OCI-LY1 (cell line): Measurements from ENCODE around the gene PEAR1.

ENCODE experiments used
- H2AFZ ChIP-seq: fragments of 200-600 bp; sonication (generic), shearing (Covaris generic); 2 replicates; pipeline ENCODE4 v1.6.0; 2014; ENCODE audit warnings: antibody characterized with exemption, mild to moderate bottlenecking, low read length
- H3F3A ChIP-seq: fragments of 200-600 bp; sonication (generic), shearing (Covaris generic); 2 replicates; pipeline ENCODE4 v1.6.0; 2014; ENCODE audit warnings: mild to moderate bottlenecking, antibody characterized with exemption, low read length, moderate library complexity; ENCODE audit not compliant: insufficient read depth
- H3K27ac ChIP-seq: fragments of 200-600 bp; sonication (generic); 2 replicates; pipeline ENCODE4 v1.5.1; 2014; ENCODE audit warnings: low read length, mixed run types, mild to moderate bottlenecking, low read depth; ENCODE audit not compliant: poor library complexity, severe bottlenecking
- H3K27me3 ChIP-seq: fragments of 200-600 bp; sonication (generic); 2 replicates; pipeline ENCODE4 v1.6.0; 2014; ENCODE audit warnings: antibody characterized with exemption, mild to moderate bottlenecking, low read length, moderate library complexity; ENCODE audit not compliant: insufficient read depth
- H3K36me3 ChIP-seq: fragments of 200-600 bp; sonication (generic); 2 replicates; pipeline ENCODE4 v1.6.1; 2014; ENCODE audit warnings: mild to moderate bottlenecking, antibody characterized with exemption, low read length, moderate library complexity, mixed read lengths; ENCODE audit not compliant: insufficient read depth
- H3K4me1 ChIP-seq: fragments of 200-600 bp; sonication (generic); 2 replicates; pipeline ENCODE4 v1.5.1; 2014; ENCODE audit warnings: mild to moderate bottlenecking, low read length, moderate library complexity; ENCODE audit not compliant: insufficient read depth, severe bottlenecking
- H3K4me2 ChIP-seq: fragments of 200-600 bp; sonication (generic), shearing (Covaris generic); 2 replicates; pipeline ENCODE4 v1.6.1; 2014; ENCODE audit warnings: low read length
- H3K4me3 ChIP-seq: fragments of 200-600 bp; sonication (generic); 2 replicates; pipeline ENCODE4 v1.5.1; 2014; ENCODE audit warnings: low read length, low read depth, mild to moderate bottlenecking, mixed read lengths; ENCODE audit not compliant: poor library complexity, severe bottlenecking
- H3K79me2 ChIP-seq: fragments of 200-600 bp; shearing (Covaris generic); 2 replicates; pipeline ENCODE4 v1.6.1; 2016; ENCODE audit warnings: mixed run types, low read length, mixed read lengths; ENCODE audit not compliant: insufficient read depth
- H3K9ac ChIP-seq: fragments of 200-600 bp; sonication (generic), shearing (Covaris generic); 2 replicates; pipeline ENCODE4 v1.6.1; 2014; ENCODE audit warnings: mild to moderate bottlenecking, low read length, mixed read lengths
- H3K9me2 ChIP-seq: fragments of 200-600 bp; sonication (generic), shearing (Covaris generic); 2 replicates; pipeline ENCODE4 v1.6.1; 2014; ENCODE audit warnings: low read depth, mild to moderate bottlenecking, low read length, mixed read lengths
- H3K9me3 ChIP-seq: fragments of 200-600 bp; shearing (Covaris generic); 2 replicates; pipeline ENCODE4 v1.6.1; 2014; ENCODE audit warnings: low read length, mixed read lengths
- H4K20me1 ChIP-seq: fragments of 200-600 bp; sonication (generic), shearing (Covaris generic); 2 replicates; pipeline ENCODE4 v1.6.0; 2016; ENCODE audit warnings: mild to moderate bottlenecking, low read length; ENCODE audit not compliant: insufficient read depth
- EZH2 ChIP-seq: fragments of 200-600 bp; sonication (generic), shearing (Covaris generic); IDR thresholded peaks from 2 replicates; pipeline ENCODE4 v1.8.0; 2017; ENCODE audit warnings: borderline replicate concordance, mixed run types, mild to moderate bottlenecking, antibody characterized with exemption, low read length, moderate library complexity, mixed read lengths
- TF ChIP-seq, protein P1 (sequence below): fragments of 200-600 bp; sonication (generic), shearing (Covaris generic); IDR thresholded peaks from 2 replicates; pipeline ENCODE4 v1.5.1; 2017; ENCODE audit warnings: mild to moderate bottlenecking, antibody characterized with exemption, low read length, moderate library complexity, mixed read lengths

PEAR1 gene

DNA sequence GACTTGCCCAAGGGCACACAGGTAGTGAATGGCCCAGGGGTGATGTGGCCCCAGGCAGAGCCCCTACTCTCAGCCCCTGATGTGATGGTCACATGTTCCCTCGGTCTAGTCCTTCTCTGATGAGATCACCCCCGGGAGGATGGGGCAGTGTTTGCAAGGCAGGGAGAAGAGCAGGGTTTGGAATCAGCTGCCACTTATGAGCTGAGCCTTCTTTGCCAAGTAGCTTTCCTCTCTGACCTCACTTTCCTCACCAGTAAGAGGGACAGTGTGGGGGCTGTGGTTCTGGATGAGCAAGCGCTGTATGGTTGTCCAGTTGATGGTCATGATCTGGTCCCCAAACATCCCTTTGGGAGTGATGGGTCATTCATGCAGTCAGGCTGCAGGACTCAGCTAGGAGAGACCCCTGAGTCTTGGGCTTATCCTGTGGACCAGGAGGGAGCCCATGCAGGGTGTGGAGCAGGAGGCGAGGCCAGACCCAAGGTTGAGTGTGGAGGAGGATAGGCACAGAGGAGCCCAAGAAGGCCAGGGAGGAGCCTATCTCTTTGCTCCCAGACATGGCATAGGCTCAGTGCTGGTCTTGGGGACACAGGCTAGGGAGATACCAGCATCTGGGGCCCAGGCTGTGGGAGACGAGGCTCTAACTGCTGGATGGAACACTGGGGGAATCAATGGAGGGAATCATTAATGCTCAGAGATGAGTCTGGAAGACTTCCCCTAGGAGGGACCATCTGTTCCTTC is 15.9 kb upstream of the PEAR1 start:
- H3K9me2 ChIP-seq: no peaks in the 10 kb centered on the region
- TF ChIP-seq, protein P1, sequence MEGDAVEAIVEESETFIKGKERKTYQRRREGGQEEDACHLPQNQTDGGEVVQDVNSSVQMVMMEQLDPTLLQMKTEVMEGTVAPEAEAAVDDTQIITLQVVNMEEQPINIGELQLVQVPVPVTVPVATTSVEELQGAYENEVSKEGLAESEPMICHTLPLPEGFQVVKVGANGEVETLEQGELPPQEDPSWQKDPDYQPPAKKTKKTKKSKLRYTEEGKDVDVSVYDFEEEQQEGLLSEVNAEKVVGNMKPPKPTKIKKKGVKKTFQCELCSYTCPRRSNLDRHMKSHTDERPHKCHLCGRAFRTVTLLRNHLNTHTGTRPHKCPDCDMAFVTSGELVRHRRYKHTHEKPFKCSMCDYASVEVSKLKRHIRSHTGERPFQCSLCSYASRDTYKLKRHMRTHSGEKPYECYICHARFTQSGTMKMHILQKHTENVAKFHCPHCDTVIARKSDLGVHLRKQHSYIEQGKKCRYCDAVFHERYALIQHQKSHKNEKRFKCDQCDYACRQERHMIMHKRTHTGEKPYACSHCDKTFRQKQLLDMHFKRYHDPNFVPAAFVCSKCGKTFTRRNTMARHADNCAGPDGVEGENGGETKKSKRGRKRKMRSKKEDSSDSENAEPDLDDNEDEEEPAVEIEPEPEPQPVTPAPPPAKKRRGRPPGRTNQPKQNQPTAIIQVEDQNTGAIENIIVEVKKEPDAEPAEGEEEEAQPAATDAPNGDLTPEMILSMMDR: no peak
- no peak for TF ChIP-seq EZH2
- no peaks in the 10 kb centered on the region for H4K20me1 ChIP-seq
- H3K9ac ChIP-seq: no peak overlapping the region
- no peaks in the 10 kb centered on the region for H3F3A ChIP-seq
- no peak overlapping the region for H3K27ac ChIP-seq
- no peaks in the 10 kb centered on the region for H3K4me1 ChIP-seq
- no peaks in the 10 kb centered on the region for H3K9me3 ChIP-seq
- no peaks in the 10 kb centered on the region for H3K79me2 ChIP-seq
- H3K27me3 ChIP-seq: peaks cover 3% of the 10 kb centered on the region; the same call in 1 of the 2 replicates
- no peak overlapping the region for H2AFZ ChIP-seq
- no peaks in the 10 kb centered on the region for H3K36me3 ChIP-seq
- H3K4me3 ChIP-seq: no peak overlapping the region
- no peak overlapping the region for H3K4me2 ChIP-seq

DNA sequence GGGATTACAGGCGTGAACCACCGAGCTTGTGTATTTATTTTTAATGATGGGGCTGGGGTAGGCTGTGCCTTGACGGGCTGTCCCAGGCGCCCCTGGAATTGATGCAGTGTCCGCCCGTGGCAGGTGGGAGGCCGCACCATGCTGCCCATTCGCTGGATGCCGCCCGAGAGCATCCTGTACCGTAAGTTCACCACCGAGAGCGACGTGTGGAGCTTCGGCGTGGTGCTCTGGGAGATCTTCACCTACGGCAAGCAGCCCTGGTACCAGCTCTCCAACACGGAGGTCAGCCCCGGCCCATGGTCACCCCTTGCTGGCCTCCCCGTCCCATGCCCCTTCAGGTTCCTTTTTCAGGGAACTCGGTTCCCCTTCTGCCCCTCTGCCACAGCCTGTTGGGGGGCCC is 13.6 kb upstream of the PEAR1 start:
- no peaks in the 10 kb centered on the region for H3K79me2 ChIP-seq
- no peak overlapping the region for H2AFZ ChIP-seq
- no peaks in the 10 kb centered on the region for H4K20me1 ChIP-seq
- 0 out of 2 replicates have a peak, but pooled peaks cover 7% of the 10 kb centered on the region for H3K27me3 ChIP-seq
- H3F3A ChIP-seq: no peaks in the 10 kb centered on the region
- H3K27ac ChIP-seq: no peak overlapping the region
- H3K4me3 ChIP-seq: no peak overlapping the region
- H3K9me3 ChIP-seq: no peaks in the 10 kb centered on the region
- no peaks in the 10 kb centered on the region for H3K36me3 ChIP-seq
- no peaks in the 10 kb centered on the region for H3K9me2 ChIP-seq
- no peaks in the 10 kb centered on the region for H3K4me1 ChIP-seq
- TF ChIP-seq, protein P1: no peak
- TF ChIP-seq EZH2: no peak
- H3K9ac ChIP-seq: no peak overlapping the region
- H3K4me2 ChIP-seq: no peak overlapping the region

DNA sequence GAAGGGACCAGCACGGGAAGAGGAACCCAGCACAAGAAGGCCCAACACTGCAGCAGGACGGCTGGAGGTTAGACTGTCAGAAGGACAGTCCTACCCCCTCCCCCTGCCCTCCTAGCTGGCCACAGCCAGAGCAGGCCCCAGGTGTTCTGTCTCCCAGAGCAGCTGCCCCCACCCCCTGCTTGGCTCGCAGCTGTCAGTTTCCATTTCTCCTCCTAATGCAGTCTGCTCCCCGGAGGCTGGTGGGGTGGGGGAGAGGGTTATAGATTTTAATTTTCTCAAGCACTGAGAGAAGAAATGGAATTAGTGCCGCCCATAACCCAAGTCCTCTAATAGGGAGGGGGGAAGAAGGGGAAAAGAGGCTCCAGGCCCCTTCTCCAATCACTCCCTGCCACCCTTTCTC is 13.0 kb upstream of the PEAR1 start:
- Histone ChIP-seq H3K27ac (no peak overlapping the region), H3K9me2 (no peaks in the 10 kb centered on the region), H3K4me2 (no peak overlapping the region), H2AFZ (no peak overlapping the region), H3K9me3 (no peaks in the 10 kb centered on the region), H3K4me3 (no peak overlapping the region), H3K27me3 (0 out of 2 replicates have a peak, but pooled peaks cover 7% of the 10 kb centered on the region), H3F3A (no peaks in the 10 kb centered on the region), H3K4me1 (no peaks in the 10 kb centered on the region), H3K36me3 (no peaks in the 10 kb centered on the region), H4K20me1 (no peaks in the 10 kb centered on the region), H3K9ac (no peak overlapping the region), H3K79me2 (no peaks in the 10 kb centered on the region)
- TF ChIP-seq, protein P1: no peak
- no peak for TF ChIP-seq EZH2
